Keratinocyte (primary cell): Measurements from ENCODE around the gene BFSP2. TPM values are rescaled to one million over a fixed set of nuclear protein-coding genes. Genes with fewer than 3 reads are reported as not detected.

Source experiments
- DNase-seq: peaks from one replicate; pipeline ENCODE4 v3.0.0-alpha.2; 2011; ENCODE audit warnings: low read depth, missing footprints, low spot score
- FAIRE-seq: peaks from 2 replicates; lab custom pipeline; 2011; peaks lifted over from hg19 to GRCh38; lab: Jason Lieb, UNC
- H2AFZ ChIP-seq: 2 replicates; pipeline ENCODE4 v1.6.0; 2012; ENCODE audit warnings: low read length, control low read depth, inconsistent platforms; ENCODE audit not compliant: control insufficient read depth
- H3K27ac ChIP-seq: 2 replicates; pipeline ENCODE4 v1.5.1; 2011; ENCODE audit warnings: low read length; ENCODE audit not compliant: control insufficient read depth, insufficient read depth
- H3K27me3 ChIP-seq: 3 replicates; pipeline ENCODE4 v1.6.0; 2011; ENCODE audit warnings: low read length; ENCODE audit not compliant: control insufficient read depth, insufficient read depth; ENCODE audit errors: extremely low read depth
- H3K36me3 ChIP-seq, 2 experiments: 2 replicates in 1 of 2; 3 replicates in 1 of 2; pipeline ENCODE4 v1.5.1; 2011; ENCODE audit warnings: low read length in 2 of 2, mild to moderate bottlenecking in 1 of 2; ENCODE audit not compliant: control insufficient read depth in 2 of 2, insufficient read depth in 2 of 2; ENCODE audit errors: extremely low read depth in 1 of 2
- H3K4me1 ChIP-seq: 3 replicates; pipeline ENCODE4 v1.5.1; 2011; ENCODE audit warnings: low read length; ENCODE audit not compliant: control insufficient read depth, insufficient read depth; ENCODE audit errors: extremely low read depth
- H3K4me2 ChIP-seq: 3 replicates; pipeline ENCODE4 v1.6.0; 2011; ENCODE audit warnings: low read depth, low read length; ENCODE audit not compliant: control insufficient read depth, insufficient read depth; ENCODE audit errors: extremely low read depth
- H3K4me3 ChIP-seq, 3 experiments: fragments of 200-600 bp in 1 of 3; sonication (generic) in 1 of 3; 2 replicates in 2 of 3; 3 replicates in 1 of 3; pipeline ENCODE4 v1.5.1; 2011 to 2016; ENCODE audit warnings: low read length in 3 of 3, mild to moderate bottlenecking in 3 of 3, control low read depth in 2 of 3, inconsistent platforms in 1 of 3, low read depth in 1 of 3, mixed read lengths in 1 of 3, mixed run types in 1 of 3, moderate library complexity in 1 of 3; ENCODE audit not compliant: control insufficient read depth in 2 of 3, insufficient read depth in 2 of 3; ENCODE audit errors: extremely low read depth in 1 of 3
- H3K79me2 ChIP-seq: 2 replicates; pipeline ENCODE4 v1.6.0; 2012; ENCODE audit warnings: low read length; ENCODE audit not compliant: control insufficient read depth, insufficient read depth
- H3K9ac ChIP-seq: 3 replicates; pipeline ENCODE4 v1.6.0; 2011; ENCODE audit warnings: low read length; ENCODE audit not compliant: control insufficient read depth, insufficient read depth; ENCODE audit errors: extremely low read depth
- H3K9me1 ChIP-seq: 3 replicates; pipeline ENCODE4 v1.6.0; 2011; ENCODE audit warnings: low read length; ENCODE audit not compliant: control insufficient read depth, insufficient read depth; ENCODE audit errors: extremely low read depth
- H3K9me3 ChIP-seq: 2 replicates; pipeline ENCODE4 v1.5.1; 2012; ENCODE audit warnings: low read depth, low read length; ENCODE audit not compliant: control insufficient read depth
- H4K20me1 ChIP-seq: 3 replicates; pipeline ENCODE4 v1.6.0; 2011; ENCODE audit warnings: low read length; ENCODE audit not compliant: control insufficient read depth, insufficient read depth; ENCODE audit errors: extremely low read depth
- EZH2 ChIP-seq: IDR thresholded peaks from one replicate; pipeline ENCODE4 v1.6.1; 2012; ENCODE audit warnings: inconsistent platforms, mild to moderate bottlenecking, low read length, moderate library complexity
- dilution Hi-C: fragments of 300-500 bp; cut with MboI; formaldehyde crosslinking; loops from one replicate; pipeline ENCODE4 v1.7.0; 2020; ENCODE audit warnings: low sequenced_read_pairs; ENCODE audit not compliant: extremely low pct_ligation_motif_present
- polyA plus RNA-seq, 5 experiments: library from polyadenylated mRNA; depleted of rRNA in 3 of 5; stranded (reverse) in 3 of 5; stranded (forward) in 1 of 5; unstranded in 1 of 5; fragments of >200 nt; gene quantifications; 1 replicate in 1 of 5; 2 replicates in 3 of 5; 3 replicates in 1 of 5; pipeline versions ENCODE4 v1.2.1 to v1.2.3, GENCODE V29; 2011 to 2012; ENCODE audit warnings: missing spikeins in 2 of 5, low read depth in 1 of 5, low replicate concordance in 1 of 5
- TF ChIP-seq, protein P1 (sequence below), 3 experiments: IDR thresholded peaks in 1 of 3; conservative IDR thresholded peaks in 1 of 3; optimal IDR thresholded peaks in 1 of 3; 2 replicates in 2 of 3; 3 replicates in 1 of 3; pipeline versions ENCODE3 to v1.5.1; 2011; ENCODE audit warnings: low read length in 3 of 3, mild to moderate bottlenecking in 3 of 3, moderate library complexity in 2 of 3, control low read depth in 1 of 3, inconsistent platforms in 1 of 3; ENCODE audit not compliant: insufficient read depth in 2 of 3; ENCODE audit errors: extremely low read depth in 1 of 3

The BFSP2 gene
- polyA plus RNA-seq, 1 donor (not counting 4 experiments of a cell fraction or from before 2014, with no cell fraction given): not detected

DNA sequence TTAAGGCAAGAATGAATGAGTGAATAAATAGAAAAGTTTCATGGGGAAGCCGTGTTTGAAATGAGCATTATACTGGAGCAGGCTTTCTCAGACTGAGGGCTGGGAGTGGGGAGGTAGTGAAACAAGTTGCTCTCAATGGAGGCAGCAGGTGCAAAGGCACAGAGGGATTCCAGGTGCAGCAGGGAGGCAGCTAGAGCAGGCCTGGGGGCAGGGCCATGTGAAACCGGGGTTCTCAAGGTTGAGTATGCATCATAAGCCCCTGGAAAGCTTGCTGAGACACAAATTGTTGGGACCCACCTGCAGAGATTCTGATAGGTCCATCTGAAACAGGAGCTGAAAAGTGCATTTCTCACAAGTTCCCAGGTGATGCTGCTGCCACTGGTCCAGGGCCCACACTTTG is 45.3 kb downstream of the BFSP2 start:
- dilution Hi-C loops: no loop called here

GRCh38 chr3:133447750-133448477 is 48.1 kb downstream of the BFSP2 start:
- TF ChIP-seq, protein P1, sequence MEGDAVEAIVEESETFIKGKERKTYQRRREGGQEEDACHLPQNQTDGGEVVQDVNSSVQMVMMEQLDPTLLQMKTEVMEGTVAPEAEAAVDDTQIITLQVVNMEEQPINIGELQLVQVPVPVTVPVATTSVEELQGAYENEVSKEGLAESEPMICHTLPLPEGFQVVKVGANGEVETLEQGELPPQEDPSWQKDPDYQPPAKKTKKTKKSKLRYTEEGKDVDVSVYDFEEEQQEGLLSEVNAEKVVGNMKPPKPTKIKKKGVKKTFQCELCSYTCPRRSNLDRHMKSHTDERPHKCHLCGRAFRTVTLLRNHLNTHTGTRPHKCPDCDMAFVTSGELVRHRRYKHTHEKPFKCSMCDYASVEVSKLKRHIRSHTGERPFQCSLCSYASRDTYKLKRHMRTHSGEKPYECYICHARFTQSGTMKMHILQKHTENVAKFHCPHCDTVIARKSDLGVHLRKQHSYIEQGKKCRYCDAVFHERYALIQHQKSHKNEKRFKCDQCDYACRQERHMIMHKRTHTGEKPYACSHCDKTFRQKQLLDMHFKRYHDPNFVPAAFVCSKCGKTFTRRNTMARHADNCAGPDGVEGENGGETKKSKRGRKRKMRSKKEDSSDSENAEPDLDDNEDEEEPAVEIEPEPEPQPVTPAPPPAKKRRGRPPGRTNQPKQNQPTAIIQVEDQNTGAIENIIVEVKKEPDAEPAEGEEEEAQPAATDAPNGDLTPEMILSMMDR (optimal IDR thresholded peaks at IDR 0.05 in 1 of 3, IDR thresholded peaks at IDR 0.05 in 1 of 3, conservative IDR thresholded peaks at IDR 0.05 in 1 of 3; ENCODE audit: extremely low read depth in 1 of 3, insufficient read depth in 2 of 3, low read length in 3 of 3): no peak
- TF ChIP-seq EZH2: no peak
- dilution Hi-C loops: no loop called here
- H3K4me3 ChIP-seq: no peak overlapping the region
- no peaks in the 10 kb centered on the region for H3K27me3 ChIP-seq
- H2AFZ ChIP-seq: no peak overlapping the region
- no peaks in the 10 kb centered on the region for H3K9me1 ChIP-seq
- no peaks in the 10 kb centered on the region for H3K79me2 ChIP-seq
- no peak overlapping the region for H3K27ac ChIP-seq
- no peak overlapping the region for H3K9ac ChIP-seq
- H4K20me1 ChIP-seq: no peaks in the 10 kb centered on the region
- no peak overlapping the region for H3K4me2 ChIP-seq
- peaks cover 11% of the 10 kb centered on the region for H3K4me1 ChIP-seq
- no peaks in the 10 kb centered on the region for H3K36me3 ChIP-seq
- FAIRE-seq (no peak), DNase-seq (no peak)
- no peaks in the 10 kb centered on the region for H3K9me3 ChIP-seq

More for the DNA sequence above, 45.3 kb downstream of the BFSP2 start:
- Histone ChIP-seq H2AFZ (no peak overlapping the region), H3K36me3 (no peaks in the 10 kb centered on the region), H3K79me2 (no peaks in the 10 kb centered on the region), H3K9me1 (no peaks in the 10 kb centered on the region), H4K20me1 (no peaks in the 10 kb centered on the region), H3K27ac (no peak overlapping the region), H3K4me3 (no peak overlapping the region), H3K9ac (no peak overlapping the region), H3K9me3 (no peaks in the 10 kb centered on the region), H3K4me2 (no peak overlapping the region), H3K27me3 (no peaks in the 10 kb centered on the region), H3K4me1 (peaks cover 11% of the 10 kb centered on the region)
- TF ChIP-seq, protein P1 (optimal IDR thresholded peaks at IDR 0.05 in 1 of 3, IDR thresholded peaks at IDR 0.05 in 1 of 3, conservative IDR thresholded peaks at IDR 0.05 in 1 of 3; ENCODE audit: extremely low read depth in 1 of 3, insufficient read depth in 2 of 3, low read length in 3 of 3): no peak
- no peak for TF ChIP-seq EZH2
- FAIRE-seq: no peak
- DNase-seq: no peak
